ENCODE data around the gene CCNJL. TPM values are rescaled to one million over a fixed set of nuclear protein-coding genes. Genes with fewer than 3 reads are reported as not detected.

CCNJL gene
- total and polyA plus RNA-seq, 2 donors (not counting 1 experiment from before 2014, with no cell fraction given): 0.03 to 0.67 TPM

DNA sequence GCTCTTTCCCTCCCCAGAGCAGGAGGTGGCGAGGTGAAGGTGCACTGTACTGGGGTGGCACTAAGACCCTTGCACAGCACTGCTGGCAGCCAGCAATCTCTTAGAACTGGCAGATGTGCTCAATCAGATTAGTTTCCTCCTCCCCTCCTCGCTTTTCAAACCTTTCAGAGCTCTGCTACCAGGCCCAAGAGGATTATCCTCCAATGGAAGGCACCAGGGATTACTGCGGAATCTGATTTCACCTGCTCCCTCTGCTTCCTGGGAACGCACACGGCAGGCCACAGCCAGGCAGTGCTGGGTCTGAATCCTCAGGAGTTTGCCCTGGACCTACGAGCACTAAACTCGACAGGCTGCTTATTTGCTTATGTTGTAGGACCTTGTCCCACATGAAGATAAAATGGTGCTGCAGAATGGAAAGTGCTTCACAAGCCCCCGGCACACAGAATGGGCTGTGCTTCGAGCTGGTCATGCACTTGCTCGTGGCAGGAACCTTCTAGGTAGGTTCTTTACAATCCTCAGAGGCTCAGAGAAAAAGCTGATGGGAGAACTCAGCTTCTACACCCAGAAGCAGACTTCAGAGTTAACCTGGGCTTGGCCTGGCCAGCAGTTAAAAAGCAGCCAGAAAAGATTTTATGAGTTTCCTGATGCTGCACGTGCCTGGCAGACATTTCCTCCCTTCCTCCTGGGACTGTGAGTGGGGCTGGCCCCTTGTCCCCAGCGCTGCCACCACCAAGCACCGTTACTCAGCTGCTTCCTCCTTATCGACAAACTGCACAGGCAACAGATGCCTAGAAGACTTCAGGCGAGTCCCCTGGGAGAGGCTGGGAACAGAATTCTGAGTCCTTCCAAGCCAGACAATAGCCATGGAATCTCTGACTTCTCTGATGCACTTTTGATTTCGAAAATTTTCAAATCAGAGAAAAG is 50.0 kb downstream of the CCNJL start:
- intact Hi-C loops (cut with micrococcal nuclease): no loop called here
- Histone ChIP-seq H2AFZ (ENCODE audit: insufficient read depth, low read depth, low read length, poor library complexity, severe bottlenecking) (peak overlapping the region; percentile 33), H3K9ac (ENCODE audit: low read length) (no peak overlapping the region), H3K36me3 (replicated peaks in 1 of 2; ENCODE audit: control extremely low read depth in 1 of 2, control insufficient read depth in 1 of 2, extremely low read depth in 1 of 2, insufficient read depth in 2 of 2, low read length in 1 of 2) (no peaks in the 10 kb centered on the region), H3K4me1 (ENCODE audit: control insufficient read depth in 2 of 2, insufficient read depth in 2 of 2, low read length in 2 of 2) (peaks cover 16 to 22% of the 10 kb centered on the region in 2 donors), H3K4me2 (replicated peaks; ENCODE audit: low read depth, low read length, poor library complexity, severe bottlenecking) (peak overlapping the region; percentile 28), H3K9me3 (ENCODE audit: control extremely low read depth in 1 of 3, control insufficient read depth in 2 of 3, insufficient read depth in 1 of 3, low read length in 2 of 3) (no peaks in the 10 kb centered on the region), H4K20me1 (ENCODE audit: control insufficient read depth, insufficient read depth, low read length, poor library complexity, severe bottlenecking) (no peaks in the 10 kb centered on the region), H3K27ac (ENCODE audit: low read length in 2 of 2) (no peak overlapping the region), H3K79me2 (ENCODE audit: control insufficient read depth, insufficient read depth, low read length) (no peaks in the 10 kb centered on the region), H3K4me3 (ENCODE audit: control extremely low read depth in 1 of 5, extremely low read depth in 1 of 5, insufficient read depth in 1 of 5, low read depth in 2 of 5, low read length in 4 of 5) (no peak overlapping the region), H3K27me3 (replicated peaks in 1 of 4; ENCODE audit: control extremely low read depth in 1 of 4, control insufficient read depth in 3 of 4, insufficient read depth in 4 of 4, low read length in 3 of 4) (peaks cover 0 to 17% (median 0%) of the 10 kb centered on the region in 4 experiments)
- Mint-ChIP-seq H3K9me3 (ENCODE audit: insufficient read depth) (no peaks in the 10 kb centered on the region), H3K4me3 (no peak overlapping the region), H3K27me3 (peaks cover 30% of the 10 kb centered on the region), H3K27ac (no peak overlapping the region), H3K4me1 (peaks cover 25% of the 10 kb centered on the region)
- ATAC-seq (ENCODE audit: low read depth) (no peak), DNase-seq (no peak)
- ChIA-PET POLR2A (no interaction called here), CTCF (no interaction called here)
- WGBS (ENCODE audit: insufficient coverage): 19% methylated on average over 14 of the region's 16 CpGs
- TF ChIP-seq EZH2 (IDR thresholded peaks at IDR 0.05; ENCODE audit: borderline replicate concordance, insufficient read depth, low read depth, low read length, poor library complexity, severe bottlenecking): no peak
- TF ChIP-seq, protein P1, sequence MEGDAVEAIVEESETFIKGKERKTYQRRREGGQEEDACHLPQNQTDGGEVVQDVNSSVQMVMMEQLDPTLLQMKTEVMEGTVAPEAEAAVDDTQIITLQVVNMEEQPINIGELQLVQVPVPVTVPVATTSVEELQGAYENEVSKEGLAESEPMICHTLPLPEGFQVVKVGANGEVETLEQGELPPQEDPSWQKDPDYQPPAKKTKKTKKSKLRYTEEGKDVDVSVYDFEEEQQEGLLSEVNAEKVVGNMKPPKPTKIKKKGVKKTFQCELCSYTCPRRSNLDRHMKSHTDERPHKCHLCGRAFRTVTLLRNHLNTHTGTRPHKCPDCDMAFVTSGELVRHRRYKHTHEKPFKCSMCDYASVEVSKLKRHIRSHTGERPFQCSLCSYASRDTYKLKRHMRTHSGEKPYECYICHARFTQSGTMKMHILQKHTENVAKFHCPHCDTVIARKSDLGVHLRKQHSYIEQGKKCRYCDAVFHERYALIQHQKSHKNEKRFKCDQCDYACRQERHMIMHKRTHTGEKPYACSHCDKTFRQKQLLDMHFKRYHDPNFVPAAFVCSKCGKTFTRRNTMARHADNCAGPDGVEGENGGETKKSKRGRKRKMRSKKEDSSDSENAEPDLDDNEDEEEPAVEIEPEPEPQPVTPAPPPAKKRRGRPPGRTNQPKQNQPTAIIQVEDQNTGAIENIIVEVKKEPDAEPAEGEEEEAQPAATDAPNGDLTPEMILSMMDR (IDR thresholded peaks at IDR 0.05): no peak

Measured in B cell (primary cell).